ENCODE data around the gene CBLC. TPM values are rescaled to one million over a fixed set of nuclear protein-coding genes. Genes with fewer than 3 reads are reported as not detected.

The CBLC gene
- total and polyA plus RNA-seq, 2 of the 4 experiments (the other 2 are of a cell fraction) = not detected

GRCh38 chr19:44734357-44734756, 43.3 kb upstream of the CBLC start:
- Histone ChIP-seq H4K20me1 (ENCODE audit: insufficient read depth, low read length) (no peaks in the 10 kb centered on the region), H3K9me1 (ENCODE audit: insufficient read depth, low read length) (peaks cover 3% of the 10 kb centered on the region; the same call in 1 of the 2 replicates), H3K27me3 (ENCODE audit: control insufficient read depth, insufficient read depth, low read length) (no peaks in the 10 kb centered on the region), H2BK5ac (ENCODE audit: low read depth, low read length, poor library complexity, severe bottlenecking) (no peak overlapping the region), H3K4me2 (ENCODE audit: low read depth, low read length) (no peak overlapping the region), H4K8ac (ENCODE audit: low read depth in 2 of 2, low read length in 2 of 2) (no peak overlapping the region), H3K56ac (ENCODE audit: extremely low read depth, insufficient read depth, low read length) (no peak overlapping the region), H3K4me1 (ENCODE audit: control insufficient read depth, insufficient read depth, low read length) (peaks cover 13% of the 10 kb centered on the region), H2AFZ (replicated peaks; ENCODE audit: low read length, poor library complexity) (no peak overlapping the region), H2AK9ac (replicated peaks; ENCODE audit: low read depth, low read length, poor library complexity) (no peak overlapping the region), H4K5ac (ENCODE audit: low read depth, low read length) (no peak overlapping the region), H3K14ac (replicated peaks; ENCODE audit: low read depth, low read length) (no peak overlapping the region), H3K9me3 (ENCODE audit: control insufficient read depth, insufficient read depth, low read length) (no peaks in the 10 kb centered on the region), H3K79me1 (ENCODE audit: low read depth in 1 of 2, low read length in 2 of 2) (no peaks in the 10 kb centered on the region), H3K18ac (ENCODE audit: low read depth, low read length) (no peak overlapping the region), H3K4me3 (ENCODE audit: insufficient read depth, low read depth, low read length) (no peak overlapping the region), H2BK15ac (ENCODE audit: low read depth, low read length) (no peak overlapping the region), H3K36me3 (ENCODE audit: control insufficient read depth, insufficient read depth, low read length) (no peaks in the 10 kb centered on the region), H4K91ac (ENCODE audit: insufficient read depth, low read depth, low read length) (no peak overlapping the region), H3K27ac (ENCODE audit: insufficient read depth, low read length) (no peak overlapping the region), H3K4ac (ENCODE audit: low read depth, low read length) (no peak overlapping the region), H3K23ac (ENCODE audit: low read depth, low read length) (no peak overlapping the region), H2AK5ac (ENCODE audit: low read depth, low read length) (no peak overlapping the region), H2BK120ac (ENCODE audit: low read depth, low read length) (no peak overlapping the region), H2BK20ac (ENCODE audit: low read depth, low read length) (no peak overlapping the region), H3K9ac (ENCODE audit: low read depth, low read length) (no peak overlapping the region)
- TF ChIP-seq FOS (IDR thresholded peaks at IDR 0.05; ENCODE audit: low read depth, low read length) (no peak), RAD21 (IDR thresholded peaks at IDR 0.05; ENCODE audit: low read length) (no peak), CTCF (conservative IDR thresholded peaks at IDR 0.05; ENCODE audit: low read depth, low read length) (no peak), MAZ (IDR thresholded peaks at IDR 0.05; ENCODE audit: borderline replicate concordance, low read depth, low read length) (no peak), RFX5 (IDR thresholded peaks at IDR 0.05; ENCODE audit: low read depth, low read length) (no peak)
- in situ Hi-C loops (cut with MboI; ENCODE audit: low sequenced_read_pairs) = no loop called here
- WGBS, 2 experiments (ENCODE audit: extremely low coverage in 2 of 2, insufficient read length in 1 of 2) = 50% methylated on average over 1 of the region's 1 CpG; no CpG with 5 or more reads in 1 of the 2 experiments
- dilution Hi-C loops (cut with HindIII; ENCODE audit: low sequenced_read_pairs, unreplicated experiment) = no loop called here
- no peak for DNase-seq
- POLR2A ChIA-PET (ENCODE audit: unreplicated experiment) = no interaction called here
- ATAC-seq (ENCODE audit: low read depth) = no peak
- BruUV-seq (replicated peaks) = no TSS peak
- intact Hi-C loops (cut with micrococcal nuclease) = no loop called here
- CTCF ChIA-PET = no interaction called here

All from IMR-90 (cell line).